ENCODE data around the gene PTPRF.
"Not testable (repeated sequence)": the region's sequence is repeated elsewhere in the genome, so short reads cannot be mapped to it uniquely, and the experiment has no call there.

Gene PTPRF

GRCh38 chr1:43530483-43531106 is at the start of gene PTPRF:
TSS of gene PTPRF (plus strand) at chr1:43530883. CDS start at chr1:43545076, 14,193 bp downstream.
- peak; percentile 28 for DNase-seq

GRCh38 chr1:43481491-43481890 is 49.2 kb upstream of the PTPRF start:
- DNase-seq, result no peak

- DNase-seq, result no peak
Measured at GRCh38 chr1:43482215-43482614, 48.5 kb upstream of the PTPRF start.

GRCh38 chr1:43484367-43484766 is 46.3 kb upstream of the PTPRF start:
- DNase-seq, result no peak

- no peak for DNase-seq
Measured at GRCh38 chr1:43488165-43488564, 42.5 kb upstream of the PTPRF start.

GRCh38 chr1:43491061-43491460 is 39.6 kb upstream of the PTPRF start:
- no peak for DNase-seq

GRCh38 chr1:43492826-43493225 is 37.9 kb upstream of the PTPRF start:
- no peak for DNase-seq

GRCh38 chr1:43493661-43494450 is 36.8 kb upstream of the PTPRF start:
- no peak for DNase-seq

- peak; percentile 25 for DNase-seq
Measured at GRCh38 chr1:43495204-43495603, 35.5 kb upstream of the PTPRF start.

GRCh38 chr1:43499898-43500297 is 30.8 kb upstream of the PTPRF start:
- no peak for DNase-seq

GRCh38 chr1:43501806-43502205 is 28.9 kb upstream of the PTPRF start:
- DNase-seq, result not testable (repeated sequence)

GRCh38 chr1:43503534-43503933 is 27.1 kb upstream of the PTPRF start:
- no peak for DNase-seq

GRCh38 chr1:43505077-43505780 is 25.5 kb upstream of the PTPRF start:
- no peak for DNase-seq

- DNase-seq, result no peak
Measured at GRCh38 chr1:43506233-43506632, 24.4 kb upstream of the PTPRF start.

GRCh38 chr1:43507296-43508295 is 23.1 kb upstream of the PTPRF start:
- no peak for DNase-seq

- DNase-seq, result no peak
Measured at GRCh38 chr1:43509007-43509739, 21.5 kb upstream of the PTPRF start.

GRCh38 chr1:43509740-43510375 is 20.8 kb upstream of the PTPRF start:
- no peak for DNase-seq

GRCh38 chr1:43510621-43511020 is 20.1 kb upstream of the PTPRF start:
- no peak for DNase-seq

- no peak for DNase-seq
Measured at GRCh38 chr1:43511394-43511793, 19.3 kb upstream of the PTPRF start.

- no peak for DNase-seq
Measured at GRCh38 chr1:43512133-43512532, 18.6 kb upstream of the PTPRF start.

GRCh38 chr1:43512681-43513080 is 18.0 kb upstream of the PTPRF start:
- DNase-seq, result no peak

Data from hematopoietic multipotent progenitor cell treated with erythropoietin and hydrocortisone succinate and interleukin-3 and kit ligand, for 6 days (in vitro differentiated cells).